Measurements from ENCODE around the gene C6orf62.

The C6orf62 gene

GRCh38 chr6:24709014-24709711 lies 9.8 kb downstream of the C6orf62 start:
- TF ChIP-seq CTCF (IDR thresholded peaks at IDR 0.05; ENCODE audit: low read depth, low read length, missing control alignments) = no peak
- no peak for DNase-seq (ENCODE audit: low read depth)

GRCh38 chr6:24708612-24709011 lies 10.3 kb downstream of the C6orf62 start:
- TF ChIP-seq CTCF (IDR thresholded peaks at IDR 0.05; ENCODE audit: low read depth, low read length, missing control alignments) = no peak
- no peak for DNase-seq (ENCODE audit: low read depth)
- no peak overlapping the region for H3K4me3 ChIP-seq (ENCODE audit: low read depth, low read length)

More at GRCh38 chr6:24709014-24709711, 9.8 kb downstream of the C6orf62 start:
- H3K4me3 ChIP-seq (ENCODE audit: low read depth, low read length) = no peak overlapping the region

GRCh38 chr6:24704468-24704867 lies 14.5 kb downstream of the C6orf62 start:
- TF ChIP-seq CTCF (IDR thresholded peaks at IDR 0.05; ENCODE audit: low read depth, low read length, missing control alignments) = no peak
- DNase-seq (ENCODE audit: low read depth) = no peak
- no peak overlapping the region for H3K4me3 ChIP-seq (ENCODE audit: low read depth, low read length)

- H3K4me3 ChIP-seq (ENCODE audit: low read depth, low read length) = no peak overlapping the region
- no peak for TF ChIP-seq CTCF (IDR thresholded peaks at IDR 0.05; ENCODE audit: low read depth, low read length, missing control alignments)
- no peak for DNase-seq (ENCODE audit: low read depth)
These were observed 16.2 kb downstream of the C6orf62 start for GRCh38 chr6:24702720-24703282.

GRCh38 chr6:24699521-24700359 lies 19.2 kb downstream of the C6orf62 start:
- no peak for TF ChIP-seq CTCF (IDR thresholded peaks at IDR 0.05; ENCODE audit: low read depth, low read length, missing control alignments)
- no peak for DNase-seq (ENCODE audit: low read depth)
- H3K4me3 ChIP-seq (ENCODE audit: low read depth, low read length) = no peak overlapping the region

- no peak for DNase-seq (ENCODE audit: low read depth)
- no peak overlapping the region for H3K4me3 ChIP-seq (ENCODE audit: low read depth, low read length)
These were observed 22.9 kb downstream of the C6orf62 start for GRCh38 chr6:24696097-24696496.

More at GRCh38 chr6:24696097-24696496, 22.9 kb downstream of the C6orf62 start:
- no peak for TF ChIP-seq CTCF (IDR thresholded peaks at IDR 0.05; ENCODE audit: low read depth, low read length, missing control alignments)

Measured in GM12864 (cell line).